Cerebellar cortex (tissue), 1 donor: ENCODE data around the gene LCE7A.

ENCODE experiments used
- DNase-seq: peaks from one replicate; pipeline ENCODE4 v3.0.0-alpha.2; 2015; ENCODE audit warnings: low spot score

Gene LCE7A

GRCh38 chr1:152880316-152880715, 20.5 kb downstream of the LCE7A start:
- no peak for DNase-seq

GRCh38 chr1:152880907-152881306, 21.1 kb downstream of the LCE7A start:
- no peak for DNase-seq

- no peak for DNase-seq
These were observed 24.3 kb downstream of the LCE7A start for GRCh38 chr1:152884085-152884484.

- no peak for DNase-seq
These were observed 24.7 kb downstream of the LCE7A start for GRCh38 chr1:152884506-152884905.

GRCh38 chr1:152884966-152885624, 25.3 kb downstream of the LCE7A start:
- no peak for DNase-seq

GRCh38 chr1:152886085-152886484, 26.3 kb downstream of the LCE7A start:
- no peak for DNase-seq

- DNase-seq, result no peak
These were observed 27.1 kb downstream of the LCE7A start for GRCh38 chr1:152886758-152887409.

- DNase-seq, result no peak
These were observed 28.3 kb downstream of the LCE7A start for GRCh38 chr1:152888126-152888525.

- DNase-seq, result no peak
These were observed 39.2 kb downstream of the LCE7A start for GRCh38 chr1:152899027-152899426.

- no peak for DNase-seq
These were observed 40.1 kb downstream of the LCE7A start for GRCh38 chr1:152899883-152900282.

- DNase-seq, result no peak
These were observed 41.8 kb downstream of the LCE7A start for GRCh38 chr1:152901631-152902030.

GRCh38 chr1:152902636-152903035, 42.8 kb downstream of the LCE7A start:
- DNase-seq, result no peak

- DNase-seq, result no peak
These were observed 45.1 kb downstream of the LCE7A start for GRCh38 chr1:152904688-152905440.

GRCh38 chr1:152906023-152906565, 46.3 kb downstream of the LCE7A start:
- DNase-seq, result no peak

- no peak for DNase-seq
These were observed 48.1 kb downstream of the LCE7A start, which contains the start of gene IVL for GRCh38 chr1:152907686-152908601. Gene IVL, plus strand, starts transcription at chr1:152908546. Its CDS starts 1,252 bp downstream, at chr1:152909798.

GRCh38 chr1:152909206-152909605, 49.4 kb downstream of the LCE7A start:
- no peak for DNase-seq
